B cell (primary cell): ENCODE results near the gene LAMB1. TPM values are rescaled to one million over a fixed set of nuclear protein-coding genes. Genes with fewer than 3 reads are reported as not detected.

Experiments
- ATAC-seq: fragments of 200-7000 bp; cut with Tn5 transposase; one replicate; pipeline ENCODE4 v1.10.0; 2021; ENCODE audit warnings: low read depth, mild to moderate bottlenecking, moderate number of reproducible peaks, moderate library complexity
- CTCF ChIA-PET: fragments of 350-600 bp; sonication (Branson Sonifier 250); formaldehyde crosslinking; loops from one replicate; lab custom pipeline; 2021; ENCODE audit warnings: antibody characterized with exemption, inconsistent platforms; lab: Charles Lee
- POLR2A ChIA-PET: fragments of 350-600 bp; sonication (Branson Sonifier 250); formaldehyde crosslinking; loops from one replicate; lab custom pipeline; 2021; ENCODE audit warnings: antibody characterized with exemption; lab: Charles Lee
- DNase-seq: peaks from one replicate; pipeline ENCODE4 v3.0.0; 2013
- H2AFZ ChIP-seq: 2 replicates; pipeline ENCODE4 v1.6.1; 2012; ENCODE audit warnings: mild to moderate bottlenecking, low read depth, low read length; ENCODE audit not compliant: insufficient read depth, poor library complexity, severe bottlenecking
- H3K27ac ChIP-seq, 2 donors: 1 replicate in 1 of 2; 2 replicates in 1 of 2; pipeline ENCODE4 v1.5.1; 2012 to 2013; ENCODE audit warnings: low read length in 2 of 2, mild to moderate bottlenecking in 2 of 2, moderate library complexity in 1 of 2
- H3K27me3 ChIP-seq, 4 experiments: fragments of 200-600 bp in 1 of 4; sonication (generic) in 1 of 4; replicated peaks in 1 of 4; 1 replicate in 2 of 4; 2 replicates in 2 of 4; pipeline versions ENCODE4 v1.6.1 to v1.7.0; 2013 to 2016; ENCODE audit warnings: low read length in 3 of 4, mild to moderate bottlenecking in 2 of 4, mixed read lengths in 1 of 4, moderate library complexity in 1 of 4; ENCODE audit not compliant: insufficient read depth in 4 of 4, control insufficient read depth in 3 of 4; ENCODE audit errors: control extremely low read depth in 1 of 4
- H3K36me3 ChIP-seq, 2 experiments: replicated peaks in 1 of 2; 1 replicate in 1 of 2; 2 replicates in 1 of 2; pipeline versions ENCODE4 v1.6.1 to v1.7.1; 2013; ENCODE audit warnings: low read length in 1 of 2; ENCODE audit not compliant: insufficient read depth in 2 of 2, control insufficient read depth in 1 of 2; ENCODE audit errors: control extremely low read depth in 1 of 2, extremely low read depth in 1 of 2
- H3K4me1 ChIP-seq, 2 donors: fragments of 200-600 bp in 1 of 2; sonication (generic) in 1 of 2; 1 replicate in 1 of 2; 2 replicates in 1 of 2; pipeline versions ENCODE4 v1.5.1 to v1.6.1; 2013 to 2017; ENCODE audit warnings: low read length in 2 of 2; ENCODE audit not compliant: control insufficient read depth in 2 of 2, insufficient read depth in 2 of 2
- H3K4me2 ChIP-seq: replicated peaks from 2 replicates; pipeline ENCODE3; 2012; ENCODE audit warnings: mild to moderate bottlenecking, low read depth, low read length; ENCODE audit not compliant: poor library complexity, severe bottlenecking
- H3K4me3 ChIP-seq, 5 experiments: fragments of 200-600 bp in 1 of 5; sonication (generic) in 1 of 5; 1 replicate in 3 of 5; 2 replicates in 2 of 5; pipeline versions ENCODE4 v1.5.1 to v1.7.0; 2011 to 2016; ENCODE audit warnings: low read length in 4 of 5, mild to moderate bottlenecking in 4 of 5, low read depth in 2 of 5, control low read depth in 1 of 5, moderate library complexity in 1 of 5; ENCODE audit not compliant: insufficient read depth in 1 of 5; ENCODE audit errors: control extremely low read depth in 1 of 5, extremely low read depth in 1 of 5
- H3K79me2 ChIP-seq: fragments of 200-600 bp; sonication (generic); one replicate; pipeline ENCODE4 v1.6.0; 2016; ENCODE audit warnings: low read length; ENCODE audit not compliant: control insufficient read depth, insufficient read depth
- H3K9ac ChIP-seq: fragments of 200-600 bp; sonication (generic); 2 replicates; pipeline ENCODE4 v1.6.1; 2017; ENCODE audit warnings: mild to moderate bottlenecking, low read length, moderate library complexity
- H3K9me3 ChIP-seq, 3 donors: one replicate each; pipeline versions ENCODE4 v1.6.1 to v1.7.1; 2013; ENCODE audit warnings: low read length in 2 of 3; ENCODE audit not compliant: control insufficient read depth in 2 of 3, insufficient read depth in 1 of 3; ENCODE audit errors: control extremely low read depth in 1 of 3
- H4K20me1 ChIP-seq: 2 replicates; pipeline ENCODE4 v1.6.0; 2012; ENCODE audit warnings: mild to moderate bottlenecking, low read length; ENCODE audit not compliant: insufficient read depth, control insufficient read depth, poor library complexity, severe bottlenecking
- H3K27ac Mint-ChIP-seq: one replicate; pipeline ENCODE4 v1.8.0; 2021; ENCODE audit warnings: mixed read lengths
- H3K27me3 Mint-ChIP-seq: one replicate; pipeline ENCODE4 v1.8.0; 2021; ENCODE audit warnings: mixed read lengths
- H3K4me1 Mint-ChIP-seq: one replicate; pipeline ENCODE4 v1.8.0; 2021; ENCODE audit warnings: mixed read lengths
- H3K4me3 Mint-ChIP-seq: one replicate; pipeline ENCODE4 v1.8.0; 2021; ENCODE audit warnings: mixed read lengths
- H3K9me3 Mint-ChIP-seq: one replicate; pipeline ENCODE4 v1.8.0; 2022; ENCODE audit warnings: mixed read lengths; ENCODE audit not compliant: insufficient read depth
- CTCF ChIP-seq: fragments of 200-600 bp; IDR thresholded peaks from one replicate; pipeline ENCODE4 v1.8.0; 2022; ENCODE audit warnings: antibody characterized with exemption, mild to moderate bottlenecking
- EZH2 ChIP-seq: IDR thresholded peaks from 2 replicates; pipeline ENCODE4 v1.6.1; 2012; ENCODE audit warnings: borderline replicate concordance, low read depth, mild to moderate bottlenecking, moderate library complexity, low read length; ENCODE audit not compliant: insufficient read depth, poor library complexity, severe bottlenecking
- WGBS: methylation state at CpG from one replicate; pipeline ENCODE4 v1.1.5; 2013; ENCODE audit warnings: missing lambda C conversion rate; ENCODE audit not compliant: insufficient coverage; 5-methylcytosine and 5-hydroxymethylcytosine counted together
- intact Hi-C: fragments of 100-400 bp; cut with micrococcal nuclease; formaldehyde crosslinking; loops from one replicate; pipeline ENCODE4 v1.10.0; 2022
- polyA plus RNA-seq: library from polyadenylated mRNA; depleted of rRNA; stranded (reverse); fragments of >200 nt; gene quantifications from 2 replicates; pipeline ENCODE4 v1.2.3, GENCODE V29; 2012
- total RNA-seq, 2 donors: library from RNA; stranded (reverse); fragments of 120-200 nt in 1 of 2; gene quantifications; 1 replicate in 1 of 2; 2 replicates in 1 of 2; pipeline versions ENCODE4 v1.2.3 to v1.2.4, GENCODE V29; 2013 to 2022

LAMB1 gene
- total and polyA plus RNA-seq, 2 donors (not counting 1 experiment from before 2014, with no cell fraction given): not detected

GRCh38 chr7:107993891-107994291 lies 9.1 kb downstream of the LAMB1 start:
- no peak for DNase-seq
- ChIA-PET POLR2A (no interaction called here), CTCF (no interaction called here)
- Histone ChIP-seq H3K4me3 (no peak overlapping the region), H4K20me1 (no peaks in the 10 kb centered on the region), H3K79me2 (no peaks in the 10 kb centered on the region), H3K36me3 (no peaks in the 10 kb centered on the region), H3K4me1 (no peaks in the 10 kb centered on the region), H2AFZ (no peak overlapping the region), H3K4me2 (no peak overlapping the region), H3K27ac (no peak overlapping the region), H3K27me3 (peaks cover 0 to 16% (median 13%) of the 10 kb centered on the region in 4 experiments), H3K9ac (no peak overlapping the region), H3K9me3 (no peaks in the 10 kb centered on the region)
- no CpG with 5 or more reads among the region's 1 CpG for WGBS
- Mint-ChIP-seq H3K27ac (no peak overlapping the region), H3K27me3 (peaks cover 54% of the 10 kb centered on the region), H3K9me3 (no peaks in the 10 kb centered on the region), H3K4me1 (no peaks in the 10 kb centered on the region), H3K4me3 (no peak overlapping the region)
- intact Hi-C loops: no loop called here
- no peak for ATAC-seq
- no peak for TF ChIP-seq EZH2
- no peak for TF ChIP-seq CTCF

GRCh38 chr7:107989618-107990373 lies 13.2 kb downstream of the LAMB1 start:
- no peak overlapping the region for H3K4me3 ChIP-seq
- H3K36me3 ChIP-seq: no peaks in the 10 kb centered on the region
- no peak for TF ChIP-seq CTCF
- no peak for TF ChIP-seq EZH2
- peaks cover 51% of the 10 kb centered on the region for H3K27me3 Mint-ChIP-seq
- no peak overlapping the region for H3K4me3 Mint-ChIP-seq
- no peak overlapping the region for H3K9ac ChIP-seq
- H3K4me2 ChIP-seq: no peak overlapping the region
- H3K79me2 ChIP-seq: no peaks in the 10 kb centered on the region
- H4K20me1 ChIP-seq: no peaks in the 10 kb centered on the region
- no peak for DNase-seq
- no peak for ATAC-seq
- no peaks in the 10 kb centered on the region for H3K4me1 Mint-ChIP-seq
- no peak overlapping the region for H3K27ac Mint-ChIP-seq
- no peaks in the 10 kb centered on the region for H3K9me3 ChIP-seq
- H2AFZ ChIP-seq: no peak overlapping the region
- H3K9me3 Mint-ChIP-seq: no peaks in the 10 kb centered on the region
- H3K27me3 ChIP-seq: peaks cover 0 to 12% (median 3%) of the 10 kb centered on the region in 4 experiments
- no peaks in the 10 kb centered on the region for H3K4me1 ChIP-seq
- H3K27ac ChIP-seq: no peak overlapping the region
- POLR2A ChIA-PET: no interaction called here
- intact Hi-C loops: no loop called here
- 87% methylated on average over 7 of the region's 9 CpGs for WGBS
- CTCF ChIA-PET: no interaction called here
